GM18502 (cell line): ENCODE results near the gene TMEM203.
A peak's percentile ranks its signal among the peaks of the same experiment; 100 is the strongest.

ENCODE experiments used
- ATAC-seq: cut with Tn5 transposase; IDR thresholded peaks from one replicate; pipeline ENCODE4 v1.9.1; 2021; ENCODE audit warnings: mild to moderate bottlenecking; ENCODE audit not compliant: unreplicated experiment, poor library complexity

The TMEM203 gene

GRCh38 chr9:137219757-137220316 lies 14.4 kb upstream of the TMEM203 start:
- no peak for ATAC-seq

GRCh38 chr9:137218754-137219271 lies 13.4 kb upstream of the TMEM203 start:
- ATAC-seq: no peak

- ATAC-seq: no peak
Measured at GRCh38 chr9:137218212-137218753, 12.8 kb upstream of the TMEM203 start.

GRCh38 chr9:137217276-137218211 lies 12.1 kb upstream of the TMEM203 start:
- ATAC-seq: no peak

- no peak for ATAC-seq
Measured at GRCh38 chr9:137216188-137216965, 10.9 kb upstream of the TMEM203 start.

GRCh38 chr9:137215196-137215986 lies 9.9 kb upstream of the TMEM203 start:
- ATAC-seq: no peak

- no peak for ATAC-seq
Measured at GRCh38 chr9:137214620-137215019, 9.2 kb upstream of the TMEM203 start.

- ATAC-seq: no peak
Measured at GRCh38 chr9:137213160-137214060, 8.0 kb upstream of the TMEM203 start.

- ATAC-seq: no peak
Measured at GRCh38 chr9:137212520-137212919, 7.1 kb upstream of the TMEM203 start.

- no peak for ATAC-seq
Measured at GRCh38 chr9:137211532-137211931, 6.1 kb upstream of the TMEM203 start.

GRCh38 chr9:137206602-137207001 lies 1.2 kb upstream of the TMEM203 start:
- no peak for ATAC-seq

GRCh38 chr9:137204731-137205125 lies 720 bp downstream of the TMEM203 start:
- no peak for ATAC-seq

- ATAC-seq: no peak
Measured at GRCh38 chr9:137202966-137203365, 2.5 kb downstream of the TMEM203 start.

GRCh38 chr9:137201205-137201868 lies 4.1 kb downstream of the TMEM203 start:
- ATAC-seq: no peak

GRCh38 chr9:137200311-137201204 lies 4.9 kb downstream of the TMEM203 start, which contains the start of gene TPRN:
Gene TPRN, minus strand, starts transcription at chr9:137200741. Its CDS starts 30 bp downstream, at chr9:137200711.
- peak; percentile 88 for ATAC-seq

GRCh38 chr9:137199411-137200121 lies 5.9 kb downstream of the TMEM203 start:
- ATAC-seq: no peak
